Muscle of arm (tissue), 12 donors: Measurements from ENCODE around the gene RBP5. TPM values are rescaled to one million over a fixed set of nuclear protein-coding genes. Genes with fewer than 3 reads are reported as not detected.

Source experiments
- DNase-seq: peaks from one replicate; pipeline ENCODE4 v3.0.0-alpha.2; 2013
- polyA plus RNA-seq, 12 donors: library from polyadenylated mRNA; unstranded; fragments of 120-200 nt; gene quantifications; one replicate each; pipeline ENCODE4 v1.2.1, GENCODE V29; 2013; ENCODE audit not compliant: insufficient read length in 12 of 12

The RBP5 gene
- polyA plus RNA-seq, 12 donors = 2.1 to 18.2 (median 3.5) TPM; not detected in 2

DNA sequence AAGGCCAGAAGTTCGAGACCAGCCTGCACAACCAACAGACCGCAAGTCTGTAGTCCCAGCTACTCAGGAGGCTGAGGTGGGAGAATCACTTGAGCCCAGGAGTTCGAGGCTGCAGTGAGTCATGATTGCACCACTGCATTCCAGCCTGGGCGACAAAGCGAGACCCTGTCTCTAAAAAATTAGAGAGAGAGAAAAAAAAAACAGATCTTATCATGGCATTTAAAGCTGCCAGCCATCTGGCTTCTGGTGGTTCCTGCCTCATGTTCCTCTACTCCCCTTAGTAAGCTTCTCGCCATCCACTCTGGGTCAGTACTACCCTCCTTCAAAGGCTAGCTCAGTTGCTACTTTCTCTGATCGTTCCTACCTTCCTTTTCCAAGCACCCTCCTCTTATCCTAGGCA is 17.5 kb upstream of the RBP5 start:
- DNase-seq = no peak

GRCh38 chr12:7145671-7146070 is 17.0 kb upstream of the RBP5 start:
- no peak for DNase-seq

- peak; percentile 32 for DNase-seq
Observed at GRCh38 chr12:7144414-7145120, 15.9 kb upstream of the RBP5 start.

DNA sequence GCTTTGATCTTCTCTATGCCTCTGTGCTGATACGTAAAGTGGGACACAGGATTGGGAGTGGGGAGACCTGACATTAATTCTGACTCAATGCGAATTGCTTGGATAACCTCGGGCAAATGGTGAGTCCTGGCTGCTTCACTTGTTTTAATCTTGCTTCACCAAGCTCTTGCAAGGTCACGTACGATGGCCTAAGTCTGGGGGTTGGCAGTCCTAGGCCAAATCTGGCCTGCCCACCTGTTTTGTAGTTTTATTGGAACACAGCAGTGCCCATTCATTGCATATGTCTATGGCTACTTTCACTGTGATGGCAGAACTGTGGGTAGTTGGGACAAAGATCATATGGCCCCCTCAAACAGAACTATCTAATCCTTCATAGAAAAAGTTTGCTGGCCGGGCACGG is 14.9 kb upstream of the RBP5 start:
- no peak for DNase-seq

GRCh38 chr12:7142809-7143465 is 14.2 kb upstream of the RBP5 start:
- DNase-seq = no peak

GRCh38 chr12:7142056-7142644 is 13.5 kb upstream of the RBP5 start:
- DNase-seq = no peak

DNA sequence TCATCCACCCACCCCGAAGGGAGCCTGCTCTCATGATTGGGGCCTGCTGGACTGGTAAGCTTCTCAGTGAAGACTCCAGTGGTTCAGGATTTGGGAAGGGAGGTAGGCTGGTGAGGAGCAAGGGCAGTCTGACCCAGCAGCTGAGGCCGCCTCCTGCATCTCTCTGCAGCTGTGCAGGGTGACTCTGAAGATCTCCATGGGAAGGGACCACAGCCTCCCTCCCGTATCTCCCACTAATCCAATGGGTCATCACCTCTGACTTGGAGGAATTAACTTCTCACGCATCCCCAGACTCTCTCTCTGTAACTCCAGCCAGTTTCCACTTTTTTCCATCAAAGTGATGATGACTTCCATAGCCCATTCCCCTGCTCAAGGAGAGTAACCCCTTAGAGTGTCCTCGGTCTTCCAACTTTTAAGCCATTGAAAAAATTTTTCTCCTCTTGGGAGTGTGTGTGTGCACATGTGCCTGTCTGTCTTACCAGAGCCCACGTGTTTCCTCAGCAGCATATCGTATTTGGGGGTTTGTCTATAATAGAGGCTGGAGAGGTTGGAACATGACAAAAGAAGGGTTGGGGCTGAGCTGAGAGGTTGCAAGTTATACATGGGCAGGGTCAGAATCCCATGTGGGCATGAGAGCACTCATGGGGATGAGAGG is 12.8 kb upstream of the RBP5 start:
- no peak for DNase-seq

DNA sequence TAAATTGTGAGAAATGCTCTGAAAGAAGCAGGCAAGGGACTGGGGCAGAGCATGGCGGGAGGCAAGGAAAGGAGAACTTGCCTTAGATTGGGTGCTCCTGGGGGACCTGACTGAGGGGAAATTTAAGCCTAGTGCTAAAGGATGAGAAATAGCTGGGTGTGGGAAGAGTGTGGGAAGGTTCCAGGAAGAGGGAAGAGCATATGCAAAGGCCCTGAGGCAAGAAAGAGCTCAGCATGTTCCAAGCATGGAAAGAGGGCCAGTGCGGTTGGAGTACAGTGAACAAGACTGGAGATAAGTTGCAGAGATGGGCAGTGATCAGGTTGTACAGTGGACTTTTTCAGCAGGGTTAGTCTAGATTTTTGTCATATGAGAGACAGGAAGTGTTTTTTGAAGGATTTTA is 10.5 kb upstream of the RBP5 start:
- DNase-seq = no peak

DNA sequence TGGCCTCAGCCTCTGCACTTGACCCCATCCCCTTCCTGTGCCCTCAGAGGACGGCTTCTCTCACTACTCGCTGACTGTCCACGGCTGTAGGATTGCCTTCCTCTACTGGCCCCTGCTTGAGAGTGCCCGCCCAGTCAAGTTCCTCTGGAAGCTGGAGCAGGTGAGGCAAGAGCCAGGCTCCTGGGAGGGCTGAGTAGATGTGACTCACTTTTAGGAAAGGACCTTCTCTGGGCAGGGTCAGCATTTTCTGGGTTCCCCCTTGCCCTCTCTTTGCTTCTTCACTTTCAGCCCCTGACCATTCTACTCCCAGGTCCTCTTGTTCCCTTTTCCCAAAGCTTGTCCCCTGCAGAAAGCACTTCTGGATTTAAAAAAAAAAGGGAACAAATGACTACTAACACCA is 9.2 kb upstream of the RBP5 start:
- no peak for DNase-seq

- DNase-seq = no peak
Observed at GRCh38 chr12:7136676-7137075, 8.0 kb upstream of the RBP5 start.

DNA sequence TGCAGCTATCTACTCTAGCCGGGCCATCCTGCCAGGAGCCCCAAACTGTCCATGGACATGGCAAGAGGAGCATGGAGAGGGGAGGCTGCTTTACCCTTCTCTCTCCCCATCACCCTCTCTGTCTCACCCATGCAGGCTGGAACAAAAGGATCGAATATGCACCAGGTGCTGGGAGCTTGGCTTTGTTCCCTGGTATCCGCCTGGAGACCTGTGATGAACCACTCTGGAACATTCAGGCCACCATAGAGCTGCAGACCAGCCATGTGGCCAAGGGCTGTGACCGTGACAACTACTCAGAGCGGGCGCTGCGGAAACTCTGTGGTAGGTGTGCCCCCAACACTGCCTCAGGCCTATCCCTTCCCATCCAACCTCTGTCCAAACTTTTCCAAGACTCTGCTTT is 7.4 kb upstream of the RBP5 start:
- DNase-seq = no peak

- no peak for DNase-seq
Observed at GRCh38 chr12:7134396-7135166, 5.9 kb upstream of the RBP5 start.

GRCh38 chr12:7131502-7131866 is 2.8 kb upstream of the RBP5 start:
- DNase-seq = no peak

DNA sequence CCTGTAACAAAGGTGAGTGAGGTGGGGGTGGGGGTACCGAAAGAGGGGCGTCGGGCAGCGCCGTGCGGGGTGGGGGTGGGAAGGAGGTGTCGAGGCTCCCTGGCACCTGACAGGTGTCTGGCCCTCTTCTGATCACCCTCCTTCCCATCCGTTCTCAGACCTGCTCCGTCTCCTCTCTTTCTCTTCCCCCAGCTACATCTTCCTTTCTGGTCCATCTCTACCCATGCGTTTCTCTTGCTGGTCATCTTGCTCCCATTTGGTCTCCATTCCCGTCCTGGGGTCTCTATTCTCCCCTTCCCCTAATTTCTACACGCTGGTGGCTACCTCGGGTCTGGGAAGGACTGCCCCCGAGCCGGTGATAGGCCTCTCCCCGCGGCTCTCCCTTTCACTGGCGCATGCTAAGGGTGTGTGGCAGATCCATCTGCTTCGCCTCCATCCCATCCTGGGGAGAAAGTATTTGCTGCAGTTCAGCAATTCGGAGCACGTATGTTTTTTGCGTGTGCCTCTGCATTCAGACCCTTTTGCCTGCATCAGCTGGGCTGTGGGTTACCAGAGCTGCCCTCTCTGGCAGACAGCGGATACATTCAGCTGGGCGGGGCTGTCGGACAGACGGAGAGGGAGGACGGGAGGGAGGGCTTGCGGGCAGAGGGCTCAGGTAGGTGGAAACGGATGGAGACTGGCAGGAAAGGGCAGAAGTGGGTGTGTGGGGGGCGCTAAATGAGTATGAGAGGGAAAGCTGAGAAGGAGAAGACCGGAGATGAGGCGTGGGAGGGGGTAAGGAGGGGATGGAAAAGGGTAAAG is 2.2 kb upstream of the RBP5 start:
- no peak for DNase-seq

DNA sequence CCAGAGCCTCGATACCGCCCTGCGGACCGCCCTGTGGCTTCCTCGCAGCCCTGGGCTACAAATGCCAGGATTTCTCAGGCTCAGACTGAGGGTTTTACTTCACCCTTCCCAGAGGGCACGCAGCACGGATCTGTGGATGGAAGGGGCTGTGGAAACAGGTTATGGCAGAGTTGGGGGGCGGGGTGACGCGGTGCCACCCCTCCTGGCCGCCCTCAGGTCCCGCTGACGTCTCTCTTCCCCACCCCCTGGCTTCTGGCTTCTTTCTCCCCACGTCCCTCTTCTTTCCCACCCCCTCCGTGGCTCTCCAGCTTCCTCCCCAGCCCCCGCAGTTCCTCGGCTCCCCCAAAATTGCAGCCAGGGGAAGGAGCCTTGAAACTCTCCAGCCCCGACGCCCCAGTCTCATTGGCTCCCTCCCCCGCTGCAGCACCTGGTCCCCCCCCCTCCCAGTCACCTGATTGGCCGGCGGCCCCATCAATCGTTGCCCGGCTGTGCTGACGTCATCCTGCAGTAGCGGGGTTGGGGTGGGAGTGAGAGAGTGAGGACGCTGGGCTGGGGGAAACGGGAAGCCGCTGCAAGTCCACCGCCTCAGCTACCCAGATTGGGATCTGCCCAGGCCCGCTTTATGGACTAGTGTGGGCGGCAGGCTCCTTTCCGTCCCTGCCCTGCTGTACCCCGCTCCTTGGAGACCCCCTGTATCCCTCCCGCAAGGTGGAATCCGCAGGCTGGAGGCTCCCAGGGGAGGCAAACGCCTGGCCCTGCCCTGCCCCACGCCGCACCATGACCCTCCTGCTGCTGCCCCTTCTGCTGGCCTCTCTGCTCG is 1.4 kb upstream of the RBP5 start, which contains the start of gene CLSTN3:
Gene CLSTN3, plus strand, starts transcription at position 500 of the 820 bp plus-strand sequence. Its CDS starts 278 bp downstream, at position 778.
- peak; percentile 86 for DNase-seq

- DNase-seq = no peak
Observed at GRCh38 chr12:7129287-7129871, 690 bp upstream of the RBP5 start.

DNA sequence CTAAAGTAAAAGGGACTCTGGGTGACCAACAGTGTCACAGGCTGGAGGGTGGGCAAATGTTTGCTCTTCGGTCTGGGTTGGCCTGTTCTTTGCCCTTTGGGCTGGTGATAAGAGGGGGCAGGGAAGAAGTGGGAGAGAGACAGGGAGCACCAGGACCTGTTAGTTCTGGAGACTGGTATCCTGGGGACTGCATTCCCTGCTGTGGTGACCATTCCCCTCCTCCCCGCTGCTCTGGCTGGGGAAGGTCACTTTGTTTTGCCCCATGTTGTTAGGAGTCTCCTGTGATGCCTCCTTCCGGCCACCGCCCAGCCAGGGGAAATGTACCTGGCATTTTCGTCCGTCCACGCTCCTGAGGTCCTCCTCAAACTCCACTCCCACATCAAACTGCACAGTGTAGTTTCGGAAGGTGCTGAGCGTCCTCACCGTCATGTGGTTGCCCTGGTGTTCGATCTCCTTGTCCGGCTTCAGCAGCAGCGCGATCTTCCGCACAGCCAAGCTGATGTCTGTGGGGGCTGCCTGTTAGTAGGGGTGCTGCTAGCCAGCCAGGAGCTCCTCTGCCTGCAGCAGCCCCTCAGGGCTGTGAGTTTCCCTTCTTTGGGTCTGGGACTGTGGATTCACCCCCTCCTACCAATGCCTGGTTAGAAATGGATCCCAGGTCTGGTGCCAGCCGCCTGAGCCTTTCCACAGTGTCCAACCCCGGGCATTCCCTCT is 618 bp downstream of the RBP5 start:
- DNase-seq = no peak

GRCh38 chr12:7125632-7126227 is 3.0 kb downstream of the RBP5 start:
- no peak for DNase-seq
